SK-N-SH (cell line): ENCODE results near the gene MRPS34.

Source experiments
- CHD2 ChIP-seq: fragments of 150-350 bp; IDR thresholded peaks from 2 replicates; pipeline ENCODE4 v1.6.1; 2018; ENCODE audit warnings: low read length; ENCODE audit not compliant: partially characterized antibody
- CTCF ChIP-seq: fragments of 200-600 bp; sonication (generic); IDR thresholded peaks from 2 replicates; pipeline ENCODE4 v1.6.1; 2017; ENCODE audit warnings: antibody characterized with exemption, mild to moderate bottlenecking, moderate library complexity
- EP300 ChIP-seq, 2 experiments: IDR thresholded peaks; 2 replicates each; pipeline versions ENCODE4 v1.4.0 to v1.6.1; 2012; ENCODE audit warnings: borderline replicate concordance in 1 of 2, low read depth in 1 of 2, low read length in 1 of 2
- FOXJ3 ChIP-seq: sonication (generic); formaldehyde crosslinking; IDR thresholded peaks from 2 replicates; pipeline ENCODE4 v1.5.1; 2020; ENCODE audit warnings: mild to moderate bottlenecking, missing genetic modification reagents
- JUND ChIP-seq: IDR thresholded peaks from 2 replicates; pipeline ENCODE4 v1.4.0; 2012
- MAX ChIP-seq: IDR thresholded peaks from 2 replicates; pipeline ENCODE4 v1.4.0; 2012; ENCODE audit warnings: low read depth
- NRF1 ChIP-seq: IDR thresholded peaks from 2 replicates; pipeline ENCODE4 v1.6.1; 2012; ENCODE audit warnings: low read depth, mild to moderate bottlenecking, low read length
- RAD21 ChIP-seq: IDR thresholded peaks from 2 replicates; pipeline ENCODE4 v1.6.1; 2012; ENCODE audit warnings: mild to moderate bottlenecking, low read length
- RCOR1 ChIP-seq: fragments of 150-350 bp; IDR thresholded peaks from 2 replicates; pipeline ENCODE4 v1.6.1; 2017; ENCODE audit warnings: antibody characterized with exemption, low read length
- REST ChIP-seq: IDR thresholded peaks from 2 replicates; pipeline ENCODE4 v1.6.1; 2012; ENCODE audit warnings: mild to moderate bottlenecking, low read depth, low read length, moderate library complexity
- SMC3 ChIP-seq: IDR thresholded peaks from 2 replicates; pipeline ENCODE4 v1.6.1; 2012; ENCODE audit warnings: low read depth, low read length, improper control_type of control experiment
- TCF12 ChIP-seq: IDR thresholded peaks from 2 replicates; pipeline ENCODE4 v1.4.0; 2012

GRCh38 chr16:1768061-1768766 is 4.7 kb downstream of the MRPS34 start:
- no peak for TF ChIP-seq CTCF
- no peak for TF ChIP-seq RCOR1
- no peak for TF ChIP-seq MAX
- TF ChIP-seq RAD21 = no peak
- no peak for TF ChIP-seq NRF1
- TF ChIP-seq SMC3 = no peak
- TF ChIP-seq TCF12 = no peak
- no peak for TF ChIP-seq REST
- TF ChIP-seq JUND = no peak
- no peak for TF ChIP-seq FOXJ3 (CRISPR knock-in tag)
- TF ChIP-seq EP300 (IDR thresholded peaks at IDR 0.05; ENCODE audit: borderline replicate concordance in 1 of 2, low read depth in 1 of 2, low read length in 1 of 2) = no peak
- no peak for TF ChIP-seq CHD2
